HG03442 (cell line): Measurements from ENCODE around the gene RNF114.
"Not testable (repeated sequence)": the region's sequence is repeated elsewhere in the genome, so short reads cannot be mapped to it uniquely, and the experiment has no call there.

Source experiments
- ATAC-seq: cut with Tn5 transposase; IDR thresholded peaks from one replicate; pipeline ENCODE4 v1.9.1; 2021; ENCODE audit warnings: mild to moderate bottlenecking, moderate library complexity; ENCODE audit not compliant: unreplicated experiment

RNF114 gene

GRCh38 chr20:49984426-49985153 lies 48.4 kb downstream of the RNF114 start:
- ATAC-seq: no peak

GRCh38 chr20:49985157-49985556 lies 49.0 kb downstream of the RNF114 start:
- ATAC-seq: no peak

GRCh38 chr20:49985617-49986016 lies 49.4 kb downstream of the RNF114 start:
- ATAC-seq: no peak

DNA sequence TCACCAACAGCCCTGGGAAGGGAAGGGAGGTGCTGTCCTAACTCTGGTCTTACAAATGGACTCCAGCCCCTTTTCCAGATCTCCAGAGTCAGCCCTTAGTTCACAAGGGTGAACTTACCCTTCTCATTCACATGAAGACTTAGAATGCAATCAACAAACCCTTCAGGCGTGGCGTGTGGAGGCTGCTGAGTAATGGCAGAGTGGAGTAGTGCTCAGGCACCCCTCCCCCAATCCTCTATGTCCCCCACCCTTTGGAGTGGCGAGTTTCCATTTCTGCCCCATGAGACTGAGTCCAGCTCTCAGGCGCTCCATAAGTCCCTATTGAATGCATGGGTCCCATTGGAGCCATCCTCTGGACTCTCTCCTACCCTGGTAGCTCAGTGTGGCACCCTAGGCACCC lies 49.9 kb downstream of the RNF114 start:
- no peak for ATAC-seq

- no peak for ATAC-seq
Measured at GRCh38 chr20:49987015-49987867, 51.0 kb downstream of the RNF114 start.

GRCh38 chr20:49987868-49988690 lies 51.9 kb downstream of the RNF114 start:
- no peak for ATAC-seq

- ATAC-seq: no peak
Measured at GRCh38 chr20:49989234-49990065, 53.3 kb downstream of the RNF114 start.

DNA sequence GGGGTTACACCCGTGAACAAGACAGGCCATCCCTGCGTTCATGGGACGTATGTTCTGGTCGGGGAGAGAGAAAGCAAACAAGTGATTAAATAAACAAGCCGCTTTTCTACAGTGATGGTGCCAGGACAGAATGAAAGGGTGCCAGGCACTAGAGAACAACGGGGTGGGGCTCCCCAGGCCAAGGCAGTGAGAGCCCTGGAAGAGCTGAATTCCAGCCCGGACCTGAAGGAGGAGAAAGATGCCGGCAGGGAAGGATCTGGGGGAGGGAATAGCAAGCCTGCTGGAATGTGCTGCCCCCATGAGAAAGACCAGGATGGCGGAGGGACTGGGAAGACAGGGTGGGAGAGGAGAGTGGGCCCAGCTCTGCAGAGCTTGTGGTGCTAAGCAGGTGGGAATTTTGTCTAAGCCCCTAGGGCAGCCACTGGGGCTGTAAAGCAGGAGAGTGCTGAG lies 54.1 kb downstream of the RNF114 start:
- no peak for ATAC-seq

- ATAC-seq: no peak
Measured at GRCh38 chr20:49993301-49993751, 57.1 kb downstream of the RNF114 start.

DNA sequence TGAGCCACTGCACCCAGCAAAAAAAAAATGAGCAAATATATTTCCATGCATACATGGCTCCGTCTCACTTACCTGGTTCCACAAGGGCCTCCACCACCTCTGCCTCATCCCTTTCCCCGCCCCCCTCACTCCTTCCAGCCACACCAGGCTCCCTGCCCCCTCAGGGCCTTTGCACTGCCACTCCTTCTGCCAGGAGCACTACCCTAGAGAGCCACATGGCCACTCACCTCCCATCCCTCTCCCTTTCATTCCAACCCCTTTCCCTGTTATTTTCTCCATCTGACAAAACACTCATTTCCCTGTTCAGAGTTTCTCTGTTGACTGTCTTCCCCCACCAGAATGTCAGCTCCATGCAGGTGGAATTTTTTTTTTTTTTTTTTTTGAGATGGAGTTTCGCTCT lies 59.4 kb downstream of the RNF114 start:
- no peak for ATAC-seq

GRCh38 chr20:49998478-49999188 lies 62.4 kb downstream of the RNF114 start:
- ATAC-seq: not testable (repeated sequence)

GRCh38 chr20:49999329-49999728 lies 63.1 kb downstream of the RNF114 start:
- peak; percentile 67 for ATAC-seq

- ATAC-seq: not testable (repeated sequence)
Measured at GRCh38 chr20:50000548-50001222, 64.5 kb downstream of the RNF114 start.

DNA sequence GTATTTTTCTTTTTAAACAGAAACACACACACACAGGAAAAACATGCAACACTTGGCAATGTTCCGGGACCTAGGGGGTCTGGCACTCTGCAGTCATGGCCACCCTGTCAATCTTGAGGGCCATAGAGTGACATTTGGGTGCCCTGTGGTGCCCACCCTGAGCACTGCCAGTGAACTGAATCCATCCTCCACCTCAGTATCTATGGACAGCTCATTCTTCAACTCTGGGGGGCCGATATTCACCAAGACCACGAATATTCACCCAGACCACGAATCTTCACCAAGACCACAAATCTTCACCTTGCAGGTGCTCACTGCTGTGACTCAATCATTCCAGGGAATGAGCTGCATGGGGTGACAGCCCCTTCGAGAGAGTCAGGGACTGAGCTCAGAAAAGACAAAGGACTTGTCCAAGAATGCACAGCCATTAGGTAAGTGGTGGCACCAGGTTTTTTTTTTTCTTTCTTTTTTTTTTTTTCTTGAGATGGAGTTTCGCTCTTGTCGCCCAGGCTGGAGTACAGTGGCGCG lies 65.7 kb downstream of the RNF114 start:
- no peak for ATAC-seq

- ATAC-seq: no peak
Measured at GRCh38 chr20:50003253-50003656, 67.1 kb downstream of the RNF114 start.
